PC-3 (cell line): ENCODE measurements around the gene IGFBP7.

Experiments used
- EZH2phosphoT487 ChIP-seq: fragments of 300-600 bp; sonication (generic); IDR thresholded peaks from 2 replicates; pipeline ENCODE4 v1.6.1; 2018; ENCODE audit warnings: mild to moderate bottlenecking, antibody characterized with exemption, low read length, borderline replicate concordance
- TF ChIP-seq, protein P1 (sequence below): fragments of 300-600 bp; sonication (generic); conservative IDR thresholded peaks from 2 replicates; pipeline ENCODE4 v1.5.1; 2017; ENCODE audit warnings: antibody characterized with exemption, low read depth, mild to moderate bottlenecking, low read length

DNA sequence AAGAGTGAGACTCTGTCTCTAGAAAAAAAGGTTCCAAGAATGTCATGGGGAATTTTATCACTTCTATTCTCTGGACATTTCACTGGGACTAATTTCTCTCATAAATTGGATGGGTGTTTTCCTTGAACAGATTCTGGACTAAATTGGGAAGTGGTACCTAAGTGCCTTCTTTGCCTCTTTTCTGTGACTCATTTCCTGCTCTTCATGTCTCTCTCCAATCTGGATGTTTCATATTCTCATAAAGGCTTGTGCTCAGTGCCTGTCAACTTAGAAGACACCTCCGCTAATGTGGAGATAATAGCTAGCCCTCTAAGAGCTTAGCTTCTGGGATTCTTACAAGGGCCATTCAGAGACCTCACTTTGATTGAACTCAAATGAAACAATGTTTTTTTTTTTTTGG is 38.0 kb upstream of the IGFBP7 start:
- TF ChIP-seq, protein P1, sequence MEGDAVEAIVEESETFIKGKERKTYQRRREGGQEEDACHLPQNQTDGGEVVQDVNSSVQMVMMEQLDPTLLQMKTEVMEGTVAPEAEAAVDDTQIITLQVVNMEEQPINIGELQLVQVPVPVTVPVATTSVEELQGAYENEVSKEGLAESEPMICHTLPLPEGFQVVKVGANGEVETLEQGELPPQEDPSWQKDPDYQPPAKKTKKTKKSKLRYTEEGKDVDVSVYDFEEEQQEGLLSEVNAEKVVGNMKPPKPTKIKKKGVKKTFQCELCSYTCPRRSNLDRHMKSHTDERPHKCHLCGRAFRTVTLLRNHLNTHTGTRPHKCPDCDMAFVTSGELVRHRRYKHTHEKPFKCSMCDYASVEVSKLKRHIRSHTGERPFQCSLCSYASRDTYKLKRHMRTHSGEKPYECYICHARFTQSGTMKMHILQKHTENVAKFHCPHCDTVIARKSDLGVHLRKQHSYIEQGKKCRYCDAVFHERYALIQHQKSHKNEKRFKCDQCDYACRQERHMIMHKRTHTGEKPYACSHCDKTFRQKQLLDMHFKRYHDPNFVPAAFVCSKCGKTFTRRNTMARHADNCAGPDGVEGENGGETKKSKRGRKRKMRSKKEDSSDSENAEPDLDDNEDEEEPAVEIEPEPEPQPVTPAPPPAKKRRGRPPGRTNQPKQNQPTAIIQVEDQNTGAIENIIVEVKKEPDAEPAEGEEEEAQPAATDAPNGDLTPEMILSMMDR, result no peak
- no peak for TF ChIP-seq EZH2phosphoT487
